BJ (cell line): Measurements from ENCODE around the gene FAM124A. TPM values are rescaled to one million over a fixed set of nuclear protein-coding genes. Genes with fewer than 3 reads are reported as not detected.

Source experiments
- CTCF ChIA-PET: fragments of 350-600 bp; formaldehyde crosslinking; extraction: SDS; loops from one replicate; lab custom pipeline; 2021; ENCODE audit warnings: antibody characterized with exemption, inconsistent platforms; lab: Yijun Ruan, JAX
- POLR2A ChIA-PET: fragments of 300-600 bp; sonication (Branson Sonifier 250); formaldehyde crosslinking; extraction: SDS; loops from one replicate; lab custom pipeline; 2021; ENCODE audit warnings: antibody characterized with exemption; lab: Charles Lee
- DNase-seq: peaks from one replicate; pipeline ENCODE4 v3.0.0-alpha.2; 2011; ENCODE audit warnings: low read depth
- H3K27me3 ChIP-seq: 2 replicates; pipeline ENCODE4 v1.6.0; 2011; ENCODE audit warnings: low read length; ENCODE audit not compliant: control insufficient read depth, insufficient read depth
- H3K36me3 ChIP-seq: 2 replicates; pipeline ENCODE4 v1.5.1; 2011; ENCODE audit warnings: low read length; ENCODE audit not compliant: control insufficient read depth, insufficient read depth
- H3K4me3 ChIP-seq: 2 replicates; pipeline ENCODE4 v1.5.1; 2011; ENCODE audit warnings: low read depth, mild to moderate bottlenecking, control low read depth, low read length
- polyA plus RNA-seq: library from polyadenylated mRNA; depleted of rRNA; stranded (reverse); fragments of >200 nt; gene quantifications from 2 replicates; pipeline ENCODE4 v1.2.3, GENCODE V29; 2011
- TF ChIP-seq, protein P1 (sequence below): IDR thresholded peaks from 2 replicates; pipeline ENCODE4 v1.5.1; 2011; ENCODE audit warnings: low read depth, mild to moderate bottlenecking, control low read depth, inconsistent platforms, low read length, moderate library complexity; ENCODE audit not compliant: insufficient read depth

Gene FAM124A
- polyA plus RNA-seq, 1 experiment, result 0.02 TPM

DNA sequence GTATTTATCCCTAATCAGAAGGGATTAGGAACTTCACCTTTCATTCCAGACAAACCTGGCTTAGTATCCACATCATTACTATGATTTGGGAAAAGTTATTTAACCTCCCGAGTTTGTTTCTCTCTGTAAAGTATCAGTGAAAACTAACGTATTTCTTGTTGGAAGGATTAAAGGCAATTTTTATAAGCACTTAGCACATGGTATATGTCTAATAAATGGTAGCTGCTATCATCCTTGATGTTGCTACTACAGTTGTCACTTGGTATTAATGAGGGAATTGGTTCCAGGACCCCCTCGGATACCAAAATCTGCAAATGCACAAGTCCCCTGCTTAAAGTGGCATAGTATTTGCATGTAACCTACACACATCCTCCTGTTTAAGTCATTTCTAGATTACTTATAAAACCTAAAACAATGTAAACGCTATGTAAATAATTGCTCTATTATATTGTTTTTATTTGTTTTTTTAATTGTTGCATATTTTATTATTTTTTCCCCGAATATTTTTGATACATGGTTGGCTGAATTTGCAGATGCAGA lies 42.7 kb upstream of the FAM124A start:
- CTCF ChIA-PET, result no interaction called here
- DNase-seq, result no peak
- H3K27me3 ChIP-seq, result peaks cover 5% of the 10 kb centered on the region
- POLR2A ChIA-PET, result no interaction called here
- H3K4me3 ChIP-seq, result no peak overlapping the region
- TF ChIP-seq, protein P1, sequence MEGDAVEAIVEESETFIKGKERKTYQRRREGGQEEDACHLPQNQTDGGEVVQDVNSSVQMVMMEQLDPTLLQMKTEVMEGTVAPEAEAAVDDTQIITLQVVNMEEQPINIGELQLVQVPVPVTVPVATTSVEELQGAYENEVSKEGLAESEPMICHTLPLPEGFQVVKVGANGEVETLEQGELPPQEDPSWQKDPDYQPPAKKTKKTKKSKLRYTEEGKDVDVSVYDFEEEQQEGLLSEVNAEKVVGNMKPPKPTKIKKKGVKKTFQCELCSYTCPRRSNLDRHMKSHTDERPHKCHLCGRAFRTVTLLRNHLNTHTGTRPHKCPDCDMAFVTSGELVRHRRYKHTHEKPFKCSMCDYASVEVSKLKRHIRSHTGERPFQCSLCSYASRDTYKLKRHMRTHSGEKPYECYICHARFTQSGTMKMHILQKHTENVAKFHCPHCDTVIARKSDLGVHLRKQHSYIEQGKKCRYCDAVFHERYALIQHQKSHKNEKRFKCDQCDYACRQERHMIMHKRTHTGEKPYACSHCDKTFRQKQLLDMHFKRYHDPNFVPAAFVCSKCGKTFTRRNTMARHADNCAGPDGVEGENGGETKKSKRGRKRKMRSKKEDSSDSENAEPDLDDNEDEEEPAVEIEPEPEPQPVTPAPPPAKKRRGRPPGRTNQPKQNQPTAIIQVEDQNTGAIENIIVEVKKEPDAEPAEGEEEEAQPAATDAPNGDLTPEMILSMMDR, result no peak
- no peaks in the 10 kb centered on the region for H3K36me3 ChIP-seq

DNA sequence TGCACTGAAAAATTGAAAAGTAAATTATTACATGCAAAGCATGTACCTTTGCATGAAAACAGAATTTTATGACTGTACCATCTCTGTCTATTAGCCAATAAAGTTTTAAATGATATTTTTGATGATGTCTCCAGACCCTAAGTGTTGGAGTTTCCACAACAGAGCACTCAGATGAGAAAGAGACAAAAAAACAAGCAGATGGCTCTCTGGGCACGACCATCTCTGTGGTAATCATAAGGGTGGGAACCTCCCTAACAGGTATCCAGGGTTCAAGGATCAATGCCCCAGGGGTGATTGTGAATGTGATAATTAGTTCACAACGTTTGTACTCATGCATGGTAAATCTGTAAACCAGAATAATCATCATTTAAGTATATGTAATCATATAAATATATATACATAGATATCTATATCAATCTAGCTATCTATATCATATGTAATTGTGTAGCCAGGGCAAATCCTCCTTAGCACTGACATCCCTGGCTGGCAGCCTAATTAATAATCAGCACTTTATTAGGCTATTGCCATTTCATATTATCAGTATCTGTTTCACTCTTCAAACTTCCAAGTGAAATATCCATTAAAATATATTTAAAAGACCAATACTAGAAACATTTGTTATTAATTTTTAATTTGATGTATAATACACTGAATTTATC lies 41.2 kb upstream of the FAM124A start:
- Histone ChIP-seq H3K27me3 (peaks cover 5% of the 10 kb centered on the region), H3K36me3 (no peaks in the 10 kb centered on the region), H3K4me3 (no peak overlapping the region)
- CTCF ChIA-PET, result no interaction called here
- TF ChIP-seq, protein P1, result no peak
- POLR2A ChIA-PET, result no interaction called here
- DNase-seq, result no peak

DNA sequence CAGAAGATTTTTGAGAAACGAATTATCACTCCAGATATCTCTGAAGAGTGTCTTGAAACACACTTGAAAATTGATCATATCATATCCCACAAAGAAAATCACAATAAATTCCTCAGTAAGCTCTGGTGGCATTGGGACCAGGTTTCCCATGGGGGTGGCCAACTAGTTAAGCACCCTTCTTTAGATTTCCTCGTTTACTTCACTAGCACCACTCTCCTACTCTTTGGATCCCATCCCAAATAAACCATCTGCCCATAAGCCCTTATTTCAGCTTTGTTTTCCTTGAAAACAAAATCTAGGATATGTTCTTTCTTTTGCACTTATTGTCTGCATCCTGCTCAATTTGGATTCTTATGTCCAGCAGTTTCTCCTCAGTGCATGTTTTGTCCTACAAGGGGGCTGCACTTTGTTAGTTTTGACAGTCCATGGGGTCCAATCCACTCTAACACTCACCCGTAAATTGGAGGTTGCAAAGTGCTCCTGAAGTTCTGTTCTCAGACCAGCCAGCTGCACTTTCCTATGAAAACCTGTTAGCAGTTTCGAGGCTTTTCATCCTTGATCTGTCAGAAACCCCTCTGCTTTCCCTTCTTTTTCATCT lies 40.3 kb upstream of the FAM124A start:
- CTCF ChIA-PET, result no interaction called here

DNA sequence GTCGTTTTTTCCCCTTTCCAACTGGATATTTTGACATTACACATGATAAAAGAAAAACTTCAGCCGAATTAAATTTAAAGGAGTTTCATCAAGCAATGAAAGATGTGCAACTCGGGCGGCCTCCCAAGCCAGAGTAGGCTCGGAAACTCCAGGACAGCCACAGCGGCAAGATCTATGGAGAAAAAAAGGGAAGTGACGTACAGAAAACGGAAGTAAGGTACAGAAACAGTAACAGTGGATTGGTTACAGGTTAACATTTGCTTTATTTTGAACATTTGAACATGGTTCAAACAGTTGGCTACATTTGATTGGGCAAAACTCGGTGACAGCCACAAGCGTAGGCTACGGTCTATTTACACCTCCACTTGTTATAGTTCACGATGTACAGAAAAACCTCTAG lies 30.5 kb upstream of the FAM124A start:
- Histone ChIP-seq H3K36me3 (no peaks in the 10 kb centered on the region), H3K27me3 (0 out of 2 replicates have a peak, but pooled peaks cover 2% of the 10 kb centered on the region), H3K4me3 (no peak overlapping the region)
- ChIA-PET POLR2A (no interaction called here), CTCF (no interaction called here)
- TF ChIP-seq, protein P1, result no peak
- no peak for DNase-seq

More for the DNA sequence above, 40.3 kb upstream of the FAM124A start:
- DNase-seq, result no peak
- Histone ChIP-seq H3K4me3 (no peak overlapping the region), H3K36me3 (no peaks in the 10 kb centered on the region), H3K27me3 (peaks cover 5% of the 10 kb centered on the region)
- TF ChIP-seq, protein P1, result no peak
- POLR2A ChIA-PET, result no interaction called here

DNA sequence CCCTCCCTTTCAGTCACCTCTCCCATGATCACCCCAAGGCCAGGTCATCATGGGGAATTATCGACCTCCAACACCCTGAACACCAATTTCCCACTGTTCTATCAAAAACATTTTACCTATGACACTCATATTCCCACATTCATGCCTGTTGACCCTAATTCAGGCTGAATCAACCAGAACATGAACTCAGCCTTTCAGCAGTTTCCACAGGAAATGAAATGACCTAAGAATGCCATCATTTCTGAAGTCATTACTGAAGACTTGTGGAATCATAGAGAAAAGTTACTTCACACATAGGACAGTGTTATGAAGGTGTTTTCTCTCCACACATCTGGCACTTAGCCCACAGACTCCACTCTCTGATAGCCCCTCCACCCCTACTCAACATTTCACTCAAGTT lies 29.9 kb upstream of the FAM124A start:
- Histone ChIP-seq H3K27me3 (0 out of 2 replicates have a peak, but pooled peaks cover 2% of the 10 kb centered on the region), H3K4me3 (no peak overlapping the region), H3K36me3 (no peaks in the 10 kb centered on the region)
- no peak for DNase-seq
- POLR2A ChIA-PET, result no interaction called here
- TF ChIP-seq, protein P1, result no peak
- CTCF ChIA-PET, result no interaction called here
